ENCODE data around the gene MALRD1. TPM values are rescaled to one million over a fixed set of nuclear protein-coding genes. Genes with fewer than 3 reads are reported as not detected.
A peak's percentile ranks its signal among the peaks of the same experiment; 100 is the strongest.

MALRD1 gene
- total RNA-seq, 4 donors from 2014 or later: 0.75 to 2.4 (median 0.82) TPM; not detected in 1

- Histone ChIP-seq H3K9me3 (no peaks in the 10 kb centered on the region), H3K27ac (no peak overlapping the region), H3K36me3 (no peaks in the 10 kb centered on the region), H3K4me3 (peak overlapping the region in 2 of 4 donors; percentile 6 to 31), H3K4me1 (no peaks in the 10 kb centered on the region), H3K27me3 (no peaks in the 10 kb centered on the region)
- in situ Hi-C loops (cut with MboI; ENCODE audit: low pct_ligation_motif_present in 1 of 4, low pct_unique_long_range_greater_than_20kb in 1 of 4, low sequenced_read_pairs in 3 of 4): no loop called here
- no peak for TF ChIP-seq CTCF (IDR thresholded peaks at IDR 0.05)
- no peak for TF ChIP-seq EP300 (IDR thresholded peaks at IDR 0.05; ENCODE audit: low read depth)
- no peak for TF ChIP-seq POLR2A (IDR thresholded peaks at IDR 0.05)
- TF ChIP-seq POLR2AphosphoS5 (IDR thresholded peaks at IDR 0.05): no peak
- intact Hi-C loops (cut with DNase I; ENCODE audit: low total_unique reads): no loop called here
- 47 to 57% methylated on average over 7 to 23 of the region's 23 CpGs for WGBS, 2 donors (ENCODE audit: low coverage in 1 of 2)
- peak; percentile 15 for DNase-seq
Observed at GRCh38 chr10:19488592-19489280, 440.1 kb downstream of the MALRD1 start.

DNA sequence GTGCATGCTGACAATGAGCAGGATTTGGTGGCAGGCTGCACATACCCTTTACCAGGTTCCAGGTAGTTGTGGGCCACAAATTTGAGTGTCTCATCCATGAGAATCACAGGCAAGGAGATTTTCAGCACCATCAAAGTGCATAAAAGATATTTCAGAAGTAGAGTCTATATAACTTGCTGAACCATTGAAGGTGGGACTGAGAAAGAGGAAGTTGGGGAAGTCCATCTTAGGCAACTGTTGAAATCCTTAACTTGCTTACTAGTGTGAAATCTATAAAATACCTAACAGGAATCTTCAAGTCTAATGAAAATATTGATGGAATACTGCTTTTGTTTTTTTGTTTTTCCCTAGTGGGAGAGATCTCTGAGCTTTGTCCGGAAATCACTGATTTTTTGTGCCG lies 442.6 kb downstream of the MALRD1 start:
- intact Hi-C loops (cut with DNase I; ENCODE audit: low total_unique reads) (no loop called here), in situ Hi-C loops (cut with MboI; ENCODE audit: low pct_ligation_motif_present in 1 of 4, low pct_unique_long_range_greater_than_20kb in 1 of 4, low sequenced_read_pairs in 3 of 4) (no loop called here)
- 90 to 100% methylated on average over 2 of the region's 2 CpGs for WGBS, 2 donors (ENCODE audit: low coverage in 1 of 2)
- no peaks in the 10 kb centered on the region for H3K36me3 ChIP-seq
- no peaks in the 10 kb centered on the region for H3K27me3 ChIP-seq
- H3K27ac ChIP-seq: no peak overlapping the region
- no peak overlapping the region for H3K4me3 ChIP-seq
- no peaks in the 10 kb centered on the region for H3K4me1 ChIP-seq
- TF ChIP-seq POLR2A (IDR thresholded peaks at IDR 0.05) (no peak), EP300 (IDR thresholded peaks at IDR 0.05; ENCODE audit: low read depth) (no peak), CTCF (IDR thresholded peaks at IDR 0.05) (no peak)
- no peaks in the 10 kb centered on the region for H3K9me3 ChIP-seq
- no peak for DNase-seq

DNA sequence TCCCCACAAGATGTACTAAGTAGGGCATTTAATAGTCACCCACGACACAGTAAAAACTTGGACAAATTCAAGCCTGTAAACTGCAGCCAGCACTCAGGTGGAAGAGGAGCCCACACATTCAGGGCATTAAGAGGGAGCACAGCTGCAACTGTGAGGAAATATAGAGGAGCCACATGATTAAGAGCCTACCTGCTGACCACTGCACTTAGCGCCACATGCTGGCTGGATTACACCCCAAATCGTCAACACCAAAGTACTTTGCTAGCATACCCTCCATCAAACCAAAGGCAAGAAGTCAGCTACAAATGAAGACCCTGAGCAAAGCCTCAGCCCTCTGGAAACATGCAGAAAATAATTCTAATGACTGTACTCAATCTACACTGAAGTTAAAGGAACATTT lies 445.3 kb downstream of the MALRD1 start:
- no peak for TF ChIP-seq CTCF (IDR thresholded peaks at IDR 0.05)
- no peak for TF ChIP-seq EP300 (IDR thresholded peaks at IDR 0.05; ENCODE audit: low read depth)
- TF ChIP-seq POLR2A (IDR thresholded peaks at IDR 0.05): no peak
- TF ChIP-seq POLR2AphosphoS5 (IDR thresholded peaks at IDR 0.05): no peak
- no peaks in the 10 kb centered on the region for H3K27me3 ChIP-seq
- no peak overlapping the region for H3K4me3 ChIP-seq
- no peaks in the 10 kb centered on the region for H3K36me3 ChIP-seq
- no peak overlapping the region for H3K27ac ChIP-seq
- DNase-seq: no peak
- in situ Hi-C loops (cut with MboI; ENCODE audit: low pct_ligation_motif_present in 1 of 4, low pct_unique_long_range_greater_than_20kb in 1 of 4, low sequenced_read_pairs in 3 of 4) (no loop called here), intact Hi-C loops (cut with DNase I; ENCODE audit: low total_unique reads) (no loop called here)
- no peaks in the 10 kb centered on the region for H3K9me3 ChIP-seq
- WGBS, 2 donors (ENCODE audit: low coverage in 1 of 2): 94 to 100% methylated on average over 2 to 3 of the region's 3 CpGs
- H3K4me1 ChIP-seq: no peaks in the 10 kb centered on the region

- Histone ChIP-seq H3K36me3 (no peaks in the 10 kb centered on the region), H3K27ac (no peak overlapping the region), H3K4me3 (no peak overlapping the region), H3K27me3 (no peaks in the 10 kb centered on the region), H3K9me3 (no peaks in the 10 kb centered on the region), H3K4me1 (no peaks in the 10 kb centered on the region)
- 70 to 77% methylated on average over 4 of the region's 4 CpGs for WGBS, 2 donors (ENCODE audit: low coverage in 1 of 2)
- intact Hi-C loops (cut with DNase I; ENCODE audit: low total_unique reads) (no loop called here), in situ Hi-C loops (cut with MboI; ENCODE audit: low pct_ligation_motif_present in 1 of 4, low pct_unique_long_range_greater_than_20kb in 1 of 4, low sequenced_read_pairs in 3 of 4) (no loop called here)
- DNase-seq: no peak
- TF ChIP-seq POLR2AphosphoS5 (IDR thresholded peaks at IDR 0.05) (no peak), EP300 (IDR thresholded peaks at IDR 0.05; ENCODE audit: low read depth) (no peak)
Observed at GRCh38 chr10:19497026-19497425, 448.4 kb downstream of the MALRD1 start.
